MM.1S (cell line): ENCODE results near the gene WDSUB1.

Source experiments
- CTCF ChIP-seq: fragments of 300-600 bp; sonication (generic); IDR thresholded peaks from 2 replicates; pipeline ENCODE4 v1.5.1; 2016; ENCODE audit warnings: antibody characterized with exemption, low read length, mixed read lengths
- EZH2 ChIP-seq: fragments of 300-600 bp; sonication (generic); optimal IDR thresholded peaks from 2 replicates; pipeline ENCODE3; 2017; ENCODE audit warnings: low read depth, mild to moderate bottlenecking, antibody characterized with exemption, low read length, mixed read lengths
- EZH2phosphoT487 ChIP-seq: fragments of 300-600 bp; sonication (generic); IDR thresholded peaks from 2 replicates; pipeline ENCODE4 v1.6.1; 2018; ENCODE audit warnings: antibody characterized with exemption, low read length

DNA sequence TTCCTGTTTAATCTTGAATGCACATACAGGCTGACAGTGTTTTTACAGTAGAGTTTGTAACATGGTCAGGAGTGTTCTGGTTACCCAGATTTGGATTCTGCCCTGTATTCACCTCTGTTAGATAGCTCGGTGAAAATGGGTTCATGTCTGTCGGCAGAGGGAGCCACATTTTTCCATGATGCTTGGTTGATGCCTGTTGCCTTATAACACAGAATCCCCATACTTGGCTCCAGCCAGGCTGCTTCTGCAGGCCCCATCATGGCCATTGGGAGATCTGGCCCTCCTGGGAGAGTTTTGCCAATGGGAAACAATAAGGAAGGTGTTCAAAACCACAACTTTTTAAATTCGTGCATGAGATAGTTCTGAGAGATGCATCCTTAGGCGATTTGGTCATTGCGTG, 78.1 kb downstream of the WDSUB1 start:
- TF ChIP-seq CTCF, result no peak
- TF ChIP-seq EZH2, result no peak
- no peak for TF ChIP-seq EZH2phosphoT487
